Measurements from ENCODE around the gene ANKRD50.

The ANKRD50 gene

DNA sequence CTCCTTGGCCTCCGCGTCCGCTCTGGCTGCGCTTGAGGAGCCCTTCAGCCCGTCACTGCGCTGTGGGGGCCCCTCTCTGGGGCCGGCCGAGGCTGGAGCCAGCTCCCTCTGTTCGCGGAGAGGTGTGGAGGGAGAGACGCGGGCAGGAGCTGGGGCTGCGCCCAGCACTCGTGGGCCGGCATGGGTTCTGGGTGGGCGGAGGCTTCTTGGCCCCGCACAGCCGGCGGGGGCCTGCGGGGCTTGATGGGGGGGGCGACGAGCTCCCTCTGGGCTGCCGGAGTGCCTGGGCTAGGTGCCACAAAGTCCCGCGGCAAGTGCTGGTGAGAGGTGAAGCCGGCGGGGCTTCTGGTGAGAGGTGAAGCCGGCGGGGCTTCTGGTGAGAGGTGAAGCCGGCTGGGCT is 61.9 kb downstream of the ANKRD50 start:
- Histone ChIP-seq H3K4me3 (ENCODE audit: low read length) (no peak overlapping the region), H3K27ac (ENCODE audit: low read length) (no peak overlapping the region), H3K27me3 (ENCODE audit: insufficient read depth, low read length) (no peaks in the 10 kb centered on the region), H3K9ac (ENCODE audit: low read depth, low read length) (no peak overlapping the region), H3K9me3 (ENCODE audit: insufficient read depth, low read depth, low read length) (no peaks in the 10 kb centered on the region), H3K36me3 (ENCODE audit: insufficient read depth, low read depth, low read length) (no peaks in the 10 kb centered on the region), H3K4me1 (ENCODE audit: insufficient read depth, low read length) (peaks cover 4% of the 10 kb centered on the region; the same call in 1 of the 2 replicates)

DNA sequence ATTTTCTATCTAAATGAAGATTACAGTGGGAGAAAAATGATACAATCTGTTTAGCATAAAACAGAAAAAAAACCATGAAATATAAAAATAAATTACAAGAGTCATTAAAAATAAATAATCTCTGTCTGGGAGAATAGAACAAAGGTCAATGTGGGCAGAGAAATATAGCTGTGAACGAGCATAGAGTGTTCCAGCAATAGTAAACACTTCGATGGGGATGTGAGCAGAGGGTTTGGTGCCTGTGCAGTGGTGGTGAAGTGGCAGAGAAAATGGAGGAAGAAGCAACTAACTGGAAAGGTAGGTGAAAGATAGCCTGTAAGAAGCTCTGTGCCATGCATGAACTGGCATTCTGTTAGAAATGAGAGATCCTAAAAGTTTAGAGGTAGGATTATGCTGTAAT is 64.9 kb downstream of the ANKRD50 start:
- H3K36me3 ChIP-seq (ENCODE audit: insufficient read depth, low read depth, low read length), result no peaks in the 10 kb centered on the region
- H3K27me3 ChIP-seq (ENCODE audit: insufficient read depth, low read length), result no peaks in the 10 kb centered on the region
- H3K4me3 ChIP-seq (ENCODE audit: low read length), result no peak overlapping the region
- no peaks in the 10 kb centered on the region for H3K9me3 ChIP-seq (ENCODE audit: insufficient read depth, low read depth, low read length)
- no peak overlapping the region for H3K27ac ChIP-seq (ENCODE audit: low read length)
- no peak overlapping the region for H3K9ac ChIP-seq (ENCODE audit: low read depth, low read length)
- H3K4me1 ChIP-seq (ENCODE audit: insufficient read depth, low read length), result peaks cover 17% of the 10 kb centered on the region

DNA sequence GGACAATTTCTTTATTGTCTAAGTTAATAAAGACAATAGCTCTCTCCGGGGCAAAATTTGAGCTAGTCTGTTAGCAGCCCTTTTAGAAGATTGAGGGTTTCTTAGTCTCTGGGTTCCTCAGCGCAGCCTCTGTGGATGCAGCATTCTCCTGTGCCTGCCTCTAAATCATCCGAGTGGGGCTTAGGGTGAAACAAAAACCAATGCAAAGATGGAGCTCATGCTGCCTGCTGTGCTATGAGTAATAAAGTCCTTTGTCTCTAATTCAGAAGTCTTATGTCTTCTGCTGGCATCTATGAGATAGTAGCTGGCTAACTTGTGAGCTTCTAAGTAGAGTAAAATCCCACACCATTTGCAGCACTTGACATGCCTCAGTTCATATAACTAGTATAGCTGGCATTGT is 67.9 kb downstream of the ANKRD50 start:
- Histone ChIP-seq H3K4me3 (ENCODE audit: low read length) (no peak overlapping the region), H3K9me3 (ENCODE audit: insufficient read depth, low read depth, low read length) (no peaks in the 10 kb centered on the region), H3K36me3 (ENCODE audit: insufficient read depth, low read depth, low read length) (no peaks in the 10 kb centered on the region), H3K27me3 (ENCODE audit: insufficient read depth, low read length) (no peaks in the 10 kb centered on the region), H3K4me1 (ENCODE audit: insufficient read depth, low read length) (peaks cover 26% of the 10 kb centered on the region), H3K9ac (ENCODE audit: low read depth, low read length) (no peak overlapping the region), H3K27ac (ENCODE audit: low read length) (no peak overlapping the region)

DNA sequence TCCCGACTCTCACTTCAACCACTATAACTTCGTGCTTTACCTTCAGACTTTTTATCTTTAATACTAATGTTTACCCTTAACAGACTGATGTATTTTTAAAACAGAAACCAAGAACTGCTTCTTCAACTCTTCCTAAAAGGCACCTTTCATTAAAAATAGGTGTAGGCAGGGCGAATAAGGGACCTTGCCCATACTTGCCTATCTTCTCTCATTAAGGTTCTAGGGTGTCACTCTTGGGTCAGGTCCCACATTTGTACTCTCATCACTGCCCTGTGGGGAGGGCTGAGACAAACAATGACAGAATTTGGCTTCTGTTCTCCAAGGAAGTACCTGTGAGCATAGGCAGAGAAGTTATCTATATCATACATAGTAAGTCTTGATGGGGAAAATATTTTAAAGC is 69.7 kb downstream of the ANKRD50 start:
- peaks cover 23% of the 10 kb centered on the region for H3K4me1 ChIP-seq (ENCODE audit: insufficient read depth, low read length)
- no peak overlapping the region for H3K27ac ChIP-seq (ENCODE audit: low read length)
- H3K36me3 ChIP-seq (ENCODE audit: insufficient read depth, low read depth, low read length), result no peaks in the 10 kb centered on the region
- no peaks in the 10 kb centered on the region for H3K9me3 ChIP-seq (ENCODE audit: insufficient read depth, low read depth, low read length)
- H3K4me3 ChIP-seq (ENCODE audit: low read length), result no peak overlapping the region
- no peak overlapping the region for H3K9ac ChIP-seq (ENCODE audit: low read depth, low read length)
- no peaks in the 10 kb centered on the region for H3K27me3 ChIP-seq (ENCODE audit: insufficient read depth, low read length)

- H3K9me3 ChIP-seq (ENCODE audit: insufficient read depth, low read depth, low read length), result no peaks in the 10 kb centered on the region
- no peak overlapping the region for H3K9ac ChIP-seq (ENCODE audit: low read depth, low read length)
- H3K27me3 ChIP-seq (ENCODE audit: insufficient read depth, low read length), result no peaks in the 10 kb centered on the region
- no peaks in the 10 kb centered on the region for H3K36me3 ChIP-seq (ENCODE audit: insufficient read depth, low read depth, low read length)
- H3K4me1 ChIP-seq (ENCODE audit: insufficient read depth, low read length), result peaks cover 23% of the 10 kb centered on the region
- H3K27ac ChIP-seq (ENCODE audit: low read length), result no peak overlapping the region
- no peak overlapping the region for H3K4me3 ChIP-seq (ENCODE audit: low read length)
These were observed 70.7 kb downstream of the ANKRD50 start for GRCh38 chr4:124641715-124642381.

DNA sequence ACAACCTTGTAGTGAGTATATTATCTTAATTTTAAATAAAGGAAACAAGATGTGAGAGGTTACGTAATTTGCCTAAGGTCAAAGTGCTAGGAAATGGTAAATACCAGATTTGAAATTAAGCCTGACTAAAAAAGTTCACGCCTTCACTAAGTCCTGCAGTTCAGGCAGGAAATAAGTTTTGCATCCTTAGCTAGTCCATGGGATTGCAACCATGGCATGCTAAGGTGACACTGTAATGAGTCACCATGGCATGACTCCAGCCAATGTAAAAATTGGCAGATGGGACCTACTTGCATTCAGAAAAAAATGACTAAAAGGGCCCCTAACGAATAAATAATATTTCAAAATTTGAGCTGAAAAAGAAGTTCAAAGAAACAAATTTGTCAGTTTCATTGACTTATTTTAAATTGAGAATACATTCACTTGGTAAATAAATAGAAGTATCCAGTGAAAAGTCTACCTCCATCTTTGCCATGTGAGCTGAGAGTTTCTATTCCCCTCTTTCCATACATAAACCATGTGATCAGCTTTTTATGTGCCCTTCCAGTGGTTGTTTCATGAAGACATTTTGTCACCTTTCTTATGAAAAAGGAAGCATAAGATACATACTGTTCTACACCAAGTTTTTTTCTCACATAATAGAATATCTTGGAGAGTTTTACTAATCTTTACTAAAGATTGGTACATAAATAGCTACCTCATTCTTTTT is 72.4 kb downstream of the ANKRD50 start:
- Histone ChIP-seq H3K9me3 (ENCODE audit: insufficient read depth, low read depth, low read length) (no peaks in the 10 kb centered on the region), H3K36me3 (ENCODE audit: insufficient read depth, low read depth, low read length) (no peaks in the 10 kb centered on the region), H3K9ac (ENCODE audit: low read depth, low read length) (no peak overlapping the region), H3K27ac (ENCODE audit: low read length) (no peak overlapping the region), H3K4me3 (ENCODE audit: low read length) (no peak overlapping the region), H3K4me1 (ENCODE audit: insufficient read depth, low read length) (peaks cover 34% of the 10 kb centered on the region), H3K27me3 (ENCODE audit: insufficient read depth, low read length) (no peaks in the 10 kb centered on the region)

DNA sequence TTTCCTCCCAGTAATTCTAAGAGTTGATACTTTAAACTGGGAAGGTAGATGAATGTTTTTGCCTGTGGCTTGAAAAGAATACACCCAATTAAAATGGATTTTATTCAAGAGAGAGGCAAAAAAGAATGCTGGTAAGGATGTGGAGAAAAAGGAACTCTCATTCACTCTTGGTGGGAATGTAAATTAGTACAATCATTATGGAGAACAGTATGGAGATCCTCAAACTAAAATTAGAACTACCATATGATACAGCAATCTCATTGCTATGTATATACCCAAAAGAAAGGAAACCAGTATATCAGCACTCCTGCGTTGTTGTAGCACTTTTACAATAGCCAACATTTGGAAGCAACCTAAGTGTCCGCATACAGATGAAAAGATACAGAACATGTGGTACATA is 75.2 kb downstream of the ANKRD50 start:
- H3K9ac ChIP-seq (ENCODE audit: low read depth, low read length), result no peak overlapping the region
- no peak overlapping the region for H3K27ac ChIP-seq (ENCODE audit: low read length)
- H3K4me3 ChIP-seq (ENCODE audit: low read length), result no peak overlapping the region
- H3K4me1 ChIP-seq (ENCODE audit: insufficient read depth, low read length), result peaks cover 24% of the 10 kb centered on the region
- no peaks in the 10 kb centered on the region for H3K27me3 ChIP-seq (ENCODE audit: insufficient read depth, low read length)
- no peaks in the 10 kb centered on the region for H3K36me3 ChIP-seq (ENCODE audit: insufficient read depth, low read depth, low read length)
- H3K9me3 ChIP-seq (ENCODE audit: insufficient read depth, low read depth, low read length), result no peaks in the 10 kb centered on the region

DNA sequence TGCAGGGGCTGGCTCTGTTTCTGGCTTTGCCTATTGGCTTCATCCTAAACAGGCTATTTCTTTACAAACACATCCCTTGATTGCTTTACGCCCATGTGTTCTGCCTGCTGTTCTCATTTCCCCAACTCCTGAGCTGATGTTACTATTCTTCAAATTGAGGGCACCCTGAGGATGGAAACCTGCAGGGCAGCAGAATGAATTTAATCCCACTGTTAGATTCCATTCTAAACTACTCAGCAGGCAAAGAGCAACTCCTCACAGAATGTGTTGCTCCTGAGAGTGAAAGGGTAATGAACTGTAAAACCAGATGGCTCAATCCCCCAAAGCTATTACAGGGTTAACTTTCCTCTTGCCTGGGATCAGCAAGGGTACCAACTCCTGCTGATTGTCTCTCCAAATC is 75.7 kb downstream of the ANKRD50 start:
- Histone ChIP-seq H3K4me3 (ENCODE audit: low read length) (no peak overlapping the region), H3K4me1 (ENCODE audit: insufficient read depth, low read length) (peaks cover 18% of the 10 kb centered on the region; the same call in 1 of the 2 replicates), H3K9ac (ENCODE audit: low read depth, low read length) (no peak overlapping the region), H3K9me3 (ENCODE audit: insufficient read depth, low read depth, low read length) (no peaks in the 10 kb centered on the region), H3K36me3 (ENCODE audit: insufficient read depth, low read depth, low read length) (no peaks in the 10 kb centered on the region), H3K27me3 (ENCODE audit: insufficient read depth, low read length) (no peaks in the 10 kb centered on the region), H3K27ac (ENCODE audit: low read length) (no peak overlapping the region)

DNA sequence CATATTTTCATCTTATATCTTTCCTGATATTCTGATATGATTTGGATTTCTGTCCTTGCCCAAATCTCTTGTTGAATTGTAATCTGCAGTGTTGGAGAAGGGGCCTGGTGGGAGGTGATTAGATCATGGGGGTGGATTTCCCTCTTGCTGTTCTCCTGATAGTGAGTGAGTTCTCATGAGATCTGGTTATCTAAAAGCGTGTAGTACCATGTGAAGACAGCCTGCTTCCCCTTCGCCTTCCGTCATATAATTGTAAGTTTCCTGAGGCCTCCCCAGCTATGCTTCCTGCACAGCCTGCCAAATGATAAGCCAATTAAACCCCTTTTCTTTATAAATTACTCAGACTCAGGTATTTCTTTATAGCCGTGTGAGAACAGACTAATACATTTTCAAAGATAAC is 77.2 kb downstream of the ANKRD50 start:
- H3K4me1 ChIP-seq (ENCODE audit: insufficient read depth, low read length), result peaks cover 20% of the 10 kb centered on the region
- H3K36me3 ChIP-seq (ENCODE audit: insufficient read depth, low read depth, low read length), result no peaks in the 10 kb centered on the region
- no peak overlapping the region for H3K27ac ChIP-seq (ENCODE audit: low read length)
- H3K9me3 ChIP-seq (ENCODE audit: insufficient read depth, low read depth, low read length), result no peaks in the 10 kb centered on the region
- H3K27me3 ChIP-seq (ENCODE audit: insufficient read depth, low read length), result no peaks in the 10 kb centered on the region
- no peak overlapping the region for H3K4me3 ChIP-seq (ENCODE audit: low read length)
- H3K9ac ChIP-seq (ENCODE audit: low read depth, low read length), result no peak overlapping the region

DNA sequence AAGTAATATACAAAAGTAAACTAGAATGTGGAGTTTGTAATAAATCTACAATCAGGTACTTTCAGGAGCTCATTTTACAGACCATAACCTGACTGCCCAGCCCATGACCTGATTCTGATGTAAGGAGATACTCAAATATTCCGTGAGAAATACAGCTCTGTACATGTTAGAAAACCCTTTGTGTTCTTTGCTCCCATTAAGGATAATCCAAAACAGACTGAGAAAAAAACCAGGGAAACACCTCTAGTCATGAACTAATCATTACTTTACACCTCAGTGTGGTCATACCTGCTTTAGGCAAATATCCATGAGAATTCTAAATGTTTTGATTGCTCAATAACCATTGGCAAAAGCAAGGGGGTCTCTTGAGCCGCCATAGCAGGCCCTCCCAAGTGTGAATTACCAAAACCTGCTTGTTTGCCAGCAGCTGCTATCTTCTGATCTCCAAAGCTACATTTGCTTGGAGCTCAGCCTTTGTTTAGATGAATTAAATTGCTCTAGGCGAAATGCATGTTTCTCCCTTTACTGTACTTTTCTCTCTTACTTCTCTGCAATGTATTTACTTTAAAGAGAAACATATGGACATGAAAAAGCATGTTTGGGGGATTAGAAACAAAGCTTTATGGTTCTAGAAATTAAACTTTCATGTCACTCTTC is 79.1 kb downstream of the ANKRD50 start:
- peaks cover 20% of the 10 kb centered on the region for H3K4me1 ChIP-seq (ENCODE audit: insufficient read depth, low read length)
- H3K36me3 ChIP-seq (ENCODE audit: insufficient read depth, low read depth, low read length), result no peaks in the 10 kb centered on the region

DNA sequence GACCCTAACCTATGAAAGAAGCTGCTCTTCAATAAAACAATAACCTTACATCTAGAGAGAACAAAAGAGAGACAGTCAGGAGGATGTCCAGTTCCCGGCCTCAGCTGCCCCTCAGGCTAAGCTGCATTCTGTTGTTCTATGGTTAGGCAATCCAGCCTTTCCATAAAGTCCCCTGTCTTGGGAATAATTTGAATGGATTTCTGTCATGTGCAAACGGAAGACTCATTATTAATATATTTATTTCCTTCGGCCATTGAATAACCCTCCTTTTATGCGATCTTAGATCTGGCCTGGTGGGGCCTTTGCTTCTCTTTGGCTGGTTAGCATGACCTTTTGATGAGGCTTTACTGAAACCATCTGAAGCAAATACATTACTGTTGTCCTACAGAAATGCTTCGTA is 80.1 kb downstream of the ANKRD50 start:
- no peak overlapping the region for H3K27ac ChIP-seq (ENCODE audit: low read length)
- peaks cover 20% of the 10 kb centered on the region for H3K4me1 ChIP-seq (ENCODE audit: insufficient read depth, low read length)
- H3K4me3 ChIP-seq (ENCODE audit: low read length), result no peak overlapping the region
- no peaks in the 10 kb centered on the region for H3K36me3 ChIP-seq (ENCODE audit: insufficient read depth, low read depth, low read length)
- H3K9me3 ChIP-seq (ENCODE audit: insufficient read depth, low read depth, low read length), result no peaks in the 10 kb centered on the region
- no peak overlapping the region for H3K9ac ChIP-seq (ENCODE audit: low read depth, low read length)
- H3K27me3 ChIP-seq (ENCODE audit: insufficient read depth, low read length), result no peaks in the 10 kb centered on the region

More for the DNA sequence above, 79.1 kb downstream of the ANKRD50 start:
- no peak overlapping the region for H3K4me3 ChIP-seq (ENCODE audit: low read length)
- no peak overlapping the region for H3K27ac ChIP-seq (ENCODE audit: low read length)
- no peaks in the 10 kb centered on the region for H3K9me3 ChIP-seq (ENCODE audit: insufficient read depth, low read depth, low read length)
- H3K27me3 ChIP-seq (ENCODE audit: insufficient read depth, low read length), result no peaks in the 10 kb centered on the region
- H3K9ac ChIP-seq (ENCODE audit: low read depth, low read length), result no peak overlapping the region

- Histone ChIP-seq H3K27ac (ENCODE audit: low read length) (no peak overlapping the region), H3K9me3 (ENCODE audit: insufficient read depth, low read depth, low read length) (no peaks in the 10 kb centered on the region), H3K36me3 (ENCODE audit: insufficient read depth, low read depth, low read length) (no peaks in the 10 kb centered on the region), H3K9ac (ENCODE audit: low read depth, low read length) (no peak overlapping the region), H3K4me1 (ENCODE audit: insufficient read depth, low read length) (peaks cover 20% of the 10 kb centered on the region), H3K27me3 (ENCODE audit: insufficient read depth, low read length) (no peaks in the 10 kb centered on the region), H3K4me3 (ENCODE audit: low read length) (no peak overlapping the region)
These were observed 80.8 kb downstream of the ANKRD50 start for GRCh38 chr4:124631760-124632159.
